Measurements from ENCODE around the gene ACSS1. TPM values are rescaled to one million over a fixed set of nuclear protein-coding genes. Genes with fewer than 3 reads are reported as not detected.

ACSS1 gene
- polyA plus RNA-seq, 2 of the 4 experiments (the other 2 are of a cell fraction) = 7.2 to 7.6 TPM

DNA sequence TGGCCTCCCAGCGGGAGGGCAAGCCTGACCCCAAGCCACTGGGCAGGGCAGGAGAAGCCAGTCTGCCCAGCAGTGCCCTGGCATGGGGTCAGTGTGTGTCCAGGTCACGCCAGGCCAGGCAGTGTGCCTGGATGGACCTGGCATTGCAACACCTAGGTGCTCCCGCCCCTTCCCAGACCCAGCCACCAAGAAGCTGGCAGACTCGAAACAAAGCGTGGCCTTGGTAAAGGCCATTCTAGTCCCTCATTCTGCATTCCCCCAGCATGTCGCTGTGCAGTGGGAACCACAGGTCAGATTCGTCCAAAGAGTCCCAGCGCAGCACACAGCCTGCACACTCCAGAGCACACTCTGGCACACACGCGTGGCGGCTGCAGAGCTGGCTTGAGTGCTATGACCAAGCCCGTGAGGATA, 46.1 kb downstream of the ACSS1 start:
- TF ChIP-seq, protein P1, sequence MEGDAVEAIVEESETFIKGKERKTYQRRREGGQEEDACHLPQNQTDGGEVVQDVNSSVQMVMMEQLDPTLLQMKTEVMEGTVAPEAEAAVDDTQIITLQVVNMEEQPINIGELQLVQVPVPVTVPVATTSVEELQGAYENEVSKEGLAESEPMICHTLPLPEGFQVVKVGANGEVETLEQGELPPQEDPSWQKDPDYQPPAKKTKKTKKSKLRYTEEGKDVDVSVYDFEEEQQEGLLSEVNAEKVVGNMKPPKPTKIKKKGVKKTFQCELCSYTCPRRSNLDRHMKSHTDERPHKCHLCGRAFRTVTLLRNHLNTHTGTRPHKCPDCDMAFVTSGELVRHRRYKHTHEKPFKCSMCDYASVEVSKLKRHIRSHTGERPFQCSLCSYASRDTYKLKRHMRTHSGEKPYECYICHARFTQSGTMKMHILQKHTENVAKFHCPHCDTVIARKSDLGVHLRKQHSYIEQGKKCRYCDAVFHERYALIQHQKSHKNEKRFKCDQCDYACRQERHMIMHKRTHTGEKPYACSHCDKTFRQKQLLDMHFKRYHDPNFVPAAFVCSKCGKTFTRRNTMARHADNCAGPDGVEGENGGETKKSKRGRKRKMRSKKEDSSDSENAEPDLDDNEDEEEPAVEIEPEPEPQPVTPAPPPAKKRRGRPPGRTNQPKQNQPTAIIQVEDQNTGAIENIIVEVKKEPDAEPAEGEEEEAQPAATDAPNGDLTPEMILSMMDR (IDR thresholded peaks at IDR 0.05) = no peak
- TF ChIP-seq RCOR1 (IDR thresholded peaks at IDR 0.05; ENCODE audit: low read depth, low read length) = no peak
- no peak for TF ChIP-seq EP300 (IDR thresholded peaks at IDR 0.05)
- no peak for TF ChIP-seq BHLHE40 (IDR thresholded peaks at IDR 0.05; ENCODE audit: low read depth, low read length)
- TF ChIP-seq, protein P2, sequence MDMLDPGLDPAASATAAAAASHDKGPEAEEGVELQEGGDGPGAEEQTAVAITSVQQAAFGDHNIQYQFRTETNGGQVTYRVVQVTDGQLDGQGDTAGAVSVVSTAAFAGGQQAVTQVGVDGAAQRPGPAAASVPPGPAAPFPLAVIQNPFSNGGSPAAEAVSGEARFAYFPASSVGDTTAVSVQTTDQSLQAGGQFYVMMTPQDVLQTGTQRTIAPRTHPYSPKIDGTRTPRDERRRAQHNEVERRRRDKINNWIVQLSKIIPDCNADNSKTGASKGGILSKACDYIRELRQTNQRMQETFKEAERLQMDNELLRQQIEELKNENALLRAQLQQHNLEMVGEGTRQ (IDR thresholded peaks at IDR 0.05) = no peak
- TF ChIP-seq RARB (CRISPR knock-in tag; IDR thresholded peaks at IDR 0.05) = no peak
- TF ChIP-seq, protein P3, sequence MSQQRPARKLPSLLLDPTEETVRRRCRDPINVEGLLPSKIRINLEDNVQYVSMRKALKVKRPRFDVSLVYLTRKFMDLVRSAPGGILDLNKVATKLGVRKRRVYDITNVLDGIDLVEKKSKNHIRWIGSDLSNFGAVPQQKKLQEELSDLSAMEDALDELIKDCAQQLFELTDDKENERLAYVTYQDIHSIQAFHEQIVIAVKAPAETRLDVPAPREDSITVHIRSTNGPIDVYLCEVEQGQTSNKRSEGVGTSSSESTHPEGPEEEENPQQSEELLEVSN (IDR thresholded peaks at IDR 0.05; ENCODE audit: borderline replicate concordance, low read depth) = no peak
- no peak for TF ChIP-seq SMC3 (IDR thresholded peaks at IDR 0.05)
- TF ChIP-seq, protein P4, sequence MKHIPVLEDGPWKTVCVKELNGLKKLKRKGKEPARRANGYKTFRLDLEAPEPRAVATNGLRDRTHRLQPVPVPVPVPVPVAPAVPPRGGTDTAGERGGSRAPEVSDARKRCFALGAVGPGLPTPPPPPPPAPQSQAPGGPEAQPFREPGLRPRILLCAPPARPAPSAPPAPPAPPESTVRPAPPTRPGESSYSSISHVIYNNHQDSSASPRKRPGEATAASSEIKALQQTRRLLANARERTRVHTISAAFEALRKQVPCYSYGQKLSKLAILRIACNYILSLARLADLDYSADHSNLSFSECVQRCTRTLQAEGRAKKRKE (CRISPR knock-in tag; IDR thresholded peaks at IDR 0.05; ENCODE audit: low read depth) = no peak
- TF ChIP-seq, protein P5, sequence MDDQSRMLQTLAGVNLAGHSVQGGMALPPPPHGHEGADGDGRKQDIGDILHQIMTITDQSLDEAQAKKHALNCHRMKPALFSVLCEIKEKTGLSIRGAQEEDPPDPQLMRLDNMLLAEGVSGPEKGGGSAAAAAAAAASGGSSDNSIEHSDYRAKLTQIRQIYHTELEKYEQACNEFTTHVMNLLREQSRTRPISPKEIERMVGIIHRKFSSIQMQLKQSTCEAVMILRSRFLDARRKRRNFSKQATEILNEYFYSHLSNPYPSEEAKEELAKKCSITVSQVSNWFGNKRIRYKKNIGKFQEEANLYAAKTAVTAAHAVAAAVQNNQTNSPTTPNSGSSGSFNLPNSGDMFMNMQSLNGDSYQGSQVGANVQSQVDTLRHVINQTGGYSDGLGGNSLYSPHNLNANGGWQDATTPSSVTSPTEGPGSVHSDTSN (IDR thresholded peaks at IDR 0.05) = no peak
- TF ChIP-seq JUN (IDR thresholded peaks at IDR 0.05) = no peak
- no peak for TF ChIP-seq HDAC2 (IDR thresholded peaks at IDR 0.05)
- TF ChIP-seq CHD4 (IDR thresholded peaks at IDR 0.05; ENCODE audit: borderline replicate concordance) = no peak
- TF ChIP-seq, protein P6, sequence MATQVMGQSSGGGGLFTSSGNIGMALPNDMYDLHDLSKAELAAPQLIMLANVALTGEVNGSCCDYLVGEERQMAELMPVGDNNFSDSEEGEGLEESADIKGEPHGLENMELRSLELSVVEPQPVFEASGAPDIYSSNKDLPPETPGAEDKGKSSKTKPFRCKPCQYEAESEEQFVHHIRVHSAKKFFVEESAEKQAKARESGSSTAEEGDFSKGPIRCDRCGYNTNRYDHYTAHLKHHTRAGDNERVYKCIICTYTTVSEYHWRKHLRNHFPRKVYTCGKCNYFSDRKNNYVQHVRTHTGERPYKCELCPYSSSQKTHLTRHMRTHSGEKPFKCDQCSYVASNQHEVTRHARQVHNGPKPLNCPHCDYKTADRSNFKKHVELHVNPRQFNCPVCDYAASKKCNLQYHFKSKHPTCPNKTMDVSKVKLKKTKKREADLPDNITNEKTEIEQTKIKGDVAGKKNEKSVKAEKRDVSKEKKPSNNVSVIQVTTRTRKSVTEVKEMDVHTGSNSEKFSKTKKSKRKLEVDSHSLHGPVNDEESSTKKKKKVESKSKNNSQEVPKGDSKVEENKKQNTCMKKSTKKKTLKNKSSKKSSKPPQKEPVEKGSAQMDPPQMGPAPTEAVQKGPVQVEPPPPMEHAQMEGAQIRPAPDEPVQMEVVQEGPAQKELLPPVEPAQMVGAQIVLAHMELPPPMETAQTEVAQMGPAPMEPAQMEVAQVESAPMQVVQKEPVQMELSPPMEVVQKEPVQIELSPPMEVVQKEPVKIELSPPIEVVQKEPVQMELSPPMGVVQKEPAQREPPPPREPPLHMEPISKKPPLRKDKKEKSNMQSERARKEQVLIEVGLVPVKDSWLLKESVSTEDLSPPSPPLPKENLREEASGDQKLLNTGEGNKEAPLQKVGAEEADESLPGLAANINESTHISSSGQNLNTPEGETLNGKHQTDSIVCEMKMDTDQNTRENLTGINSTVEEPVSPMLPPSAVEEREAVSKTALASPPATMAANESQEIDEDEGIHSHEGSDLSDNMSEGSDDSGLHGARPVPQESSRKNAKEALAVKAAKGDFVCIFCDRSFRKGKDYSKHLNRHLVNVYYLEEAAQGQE (IDR thresholded peaks at IDR 0.05) = no peak
- DNase-seq (ENCODE audit: low read depth in 1 of 2, low spot score in 1 of 2) (no peak), ATAC-seq (no peak), FAIRE-seq (no peak)
- H3K4me3 ChIP-seq = no peak overlapping the region
- ChIA-PET CTCF (interaction anchor here (0.8 to 14.2 kb wide), 5 partner anchors 8 to 167 kb away, joined by 3 to 113 read pairs (median 5); no protein-coding TSS in a partner anchor), POLR2A (no interaction called here)
- no peak overlapping the region for H3K4me2 ChIP-seq
- H3K4me1 ChIP-seq = no peaks in the 10 kb centered on the region
- 94% methylated on average over 12 of the region's 12 CpGs for WGBS (ENCODE audit: missing lambda C conversion rate)
- no peak overlapping the region for H3K27ac ChIP-seq
- H3K9me3 ChIP-seq = no peaks in the 10 kb centered on the region

DNA sequence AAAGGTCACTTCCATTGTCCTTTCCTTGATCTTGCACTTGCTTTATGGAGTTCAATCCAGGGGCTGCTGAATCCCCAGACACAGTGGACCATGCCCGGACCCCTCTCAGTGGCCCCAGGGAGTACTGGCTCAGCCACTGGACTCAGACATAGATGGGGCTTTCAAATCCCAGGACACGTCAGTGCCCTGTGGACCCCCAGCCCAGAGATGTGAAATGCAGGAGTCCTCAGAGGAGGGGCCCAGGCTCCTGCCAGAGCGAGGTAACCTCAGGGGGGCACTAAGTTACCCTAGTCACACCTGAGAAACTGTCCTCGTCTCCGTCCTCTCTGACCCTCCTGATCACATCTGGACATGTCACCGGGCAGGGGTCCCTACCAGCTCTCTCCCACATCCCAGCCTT, 46.7 kb downstream of the ACSS1 start:
- ChIA-PET CTCF (interaction anchor here (1.1 to 14.2 kb wide), 3 partner anchors 9 to 168 kb away, joined by 4 to 113 read pairs (median 7); no protein-coding TSS in a partner anchor), POLR2A (no interaction called here)
- 86% methylated on average over 6 of the region's 6 CpGs for WGBS (ENCODE audit: missing lambda C conversion rate)
- no peak overlapping the region for H3K4me3 ChIP-seq
- no peaks in the 10 kb centered on the region for H3K9me3 ChIP-seq
- DNase-seq (ENCODE audit: low read depth in 1 of 2, low spot score in 1 of 2) (no peak), FAIRE-seq (no peak), ATAC-seq (no peak)
- no peaks in the 10 kb centered on the region for H3K4me1 ChIP-seq
- no peak for TF ChIP-seq FOSB (CRISPR knock-in tag; IDR thresholded peaks at IDR 0.05)
- no peak for TF ChIP-seq EHF (CRISPR knock-in tag; IDR thresholded peaks at IDR 0.05)
- TF ChIP-seq ZSCAN20 (CRISPR knock-in tag; IDR thresholded peaks at IDR 0.05) = no peak
- TF ChIP-seq, protein P3 (IDR thresholded peaks at IDR 0.05; ENCODE audit: borderline replicate concordance, low read depth) = no peak
- TF ChIP-seq POLR2AphosphoS2 (conservative IDR thresholded peaks at IDR 0.05; ENCODE audit: low read length) = no peak
- TF ChIP-seq FOXS1 (CRISPR knock-in tag; IDR thresholded peaks at IDR 0.05) = no peak
- no peak for TF ChIP-seq RFX5 (IDR thresholded peaks at IDR 0.05)
- no peak for TF ChIP-seq CHD4 (IDR thresholded peaks at IDR 0.05; ENCODE audit: borderline replicate concordance)
- TF ChIP-seq, protein P7, sequence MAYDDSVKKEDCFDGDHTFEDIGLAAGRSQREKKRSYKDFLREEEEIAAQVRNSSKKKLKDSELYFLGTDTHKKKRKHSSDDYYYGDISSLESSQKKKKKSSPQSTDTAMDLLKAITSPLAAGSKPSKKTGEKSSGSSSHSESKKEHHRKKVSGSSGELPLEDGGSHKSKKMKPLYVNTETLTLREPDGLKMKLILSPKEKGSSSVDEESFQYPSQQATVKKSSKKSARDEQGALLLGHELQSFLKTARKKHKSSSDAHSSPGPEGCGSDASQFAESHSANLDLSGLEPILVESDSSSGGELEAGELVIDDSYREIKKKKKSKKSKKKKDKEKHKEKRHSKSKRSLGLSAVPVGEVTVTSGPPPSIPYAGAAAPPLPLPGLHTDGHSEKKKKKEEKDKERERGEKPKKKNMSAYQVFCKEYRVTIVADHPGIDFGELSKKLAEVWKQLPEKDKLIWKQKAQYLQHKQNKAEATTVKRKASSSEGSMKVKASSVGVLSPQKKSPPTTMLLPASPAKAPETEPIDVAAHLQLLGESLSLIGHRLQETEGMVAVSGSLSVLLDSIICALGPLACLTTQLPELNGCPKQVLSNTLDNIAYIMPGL (CRISPR knock-in tag; IDR thresholded peaks at IDR 0.05; ENCODE audit: borderline replicate concordance) = no peak
- no peak overlapping the region for H3K27ac ChIP-seq
- H3K4me2 ChIP-seq = no peak overlapping the region

All from A549 (cell line).